GM18909 (cell line): ENCODE data around the gene TFEB.

Experiments used
- ATAC-seq: cut with Tn5 transposase; IDR thresholded peaks from one replicate; pipeline ENCODE4 v1.9.1; 2021; ENCODE audit warnings: mild to moderate bottlenecking; ENCODE audit not compliant: unreplicated experiment, poor library complexity

Gene TFEB

GRCh38 chr6:41724586-41725501 is 10.6 kb downstream of the TFEB start:
- no peak for ATAC-seq

- ATAC-seq, result no peak
Measured at GRCh38 chr6:41724228-41724580, 11.2 kb downstream of the TFEB start.

- ATAC-seq, result peak; percentile 66
Measured at GRCh38 chr6:41723530-41724227, 11.7 kb downstream of the TFEB start.

- no peak for ATAC-seq
Measured at GRCh38 chr6:41722969-41723529, 12.4 kb downstream of the TFEB start.

- ATAC-seq, result no peak
Measured at GRCh38 chr6:41721414-41721813, 14.0 kb downstream of the TFEB start.

GRCh38 chr6:41720783-41721182 is 14.6 kb downstream of the TFEB start:
- no peak for ATAC-seq

GRCh38 chr6:41720262-41720620 is 15.2 kb downstream of the TFEB start:
- ATAC-seq, result no peak

- no peak for ATAC-seq
Measured at GRCh38 chr6:41719436-41720261, 15.8 kb downstream of the TFEB start.

- ATAC-seq, result no peak
Measured at GRCh38 chr6:41718828-41719227, 16.6 kb downstream of the TFEB start.

GRCh38 chr6:41717392-41717736 is 18.0 kb downstream of the TFEB start:
- no peak for ATAC-seq

GRCh38 chr6:41716516-41717391 is 18.7 kb downstream of the TFEB start:
- no peak for ATAC-seq

- ATAC-seq, result no peak
Measured at GRCh38 chr6:41715795-41716515, 19.5 kb downstream of the TFEB start.

GRCh38 chr6:41714556-41715273 is 20.7 kb downstream of the TFEB start:
- no peak for ATAC-seq

- peak; percentile 69 for ATAC-seq
Measured at GRCh38 chr6:41713650-41714291, 21.6 kb downstream of the TFEB start.

- peak; percentile 31 for ATAC-seq
Measured at GRCh38 chr6:41713159-41713649, 22.2 kb downstream of the TFEB start.

GRCh38 chr6:41712651-41713103 is 22.7 kb downstream of the TFEB start:
- no peak for ATAC-seq

- no peak for ATAC-seq
Measured at GRCh38 chr6:41711323-41712038, 23.9 kb downstream of the TFEB start.
